Fibroblast of the conjunctiva (primary cell): ENCODE results near the gene HNRNPR.

ENCODE experiments used
- DNase-seq: peaks from one replicate; pipeline ENCODE4 v3.0.0-alpha.2; 2010; ENCODE audit warnings: low read depth

HNRNPR gene

GRCh38 chr1:23368562-23369334 is 24.7 kb upstream of the HNRNPR start:
- DNase-seq: peak; percentile 84

GRCh38 chr1:23367791-23368561 is 23.9 kb upstream of the HNRNPR start:
- peak; percentile 99 for DNase-seq

GRCh38 chr1:23367451-23367790 is 23.3 kb upstream of the HNRNPR start:
- no peak for DNase-seq

GRCh38 chr1:23366598-23366997 is 22.5 kb upstream of the HNRNPR start:
- DNase-seq: no peak

- DNase-seq: no peak
Measured at GRCh38 chr1:23366146-23366545, 22.1 kb upstream of the HNRNPR start.

- no peak for DNase-seq
Measured at GRCh38 chr1:23362218-23362713, 18.2 kb upstream of the HNRNPR start.

- DNase-seq: no peak
Measured at GRCh38 chr1:23358310-23358875, 14.3 kb upstream of the HNRNPR start.

- DNase-seq: no peak
Measured at GRCh38 chr1:23357138-23357908, 13.2 kb upstream of the HNRNPR start.

GRCh38 chr1:23356471-23357137 is 12.5 kb upstream of the HNRNPR start:
- DNase-seq: no peak

- no peak for DNase-seq
Measured at GRCh38 chr1:23354245-23354644, 10.2 kb upstream of the HNRNPR start.

GRCh38 chr1:23352096-23352695 is 8.1 kb upstream of the HNRNPR start:
- DNase-seq: no peak

- no peak for DNase-seq
Measured at GRCh38 chr1:23345920-23346319, 1.8 kb upstream of the HNRNPR start.

GRCh38 chr1:23344987-23345472 is 946 bp upstream of the HNRNPR start:
- no peak for DNase-seq

GRCh38 chr1:23343221-23344110 is 618 bp downstream of the HNRNPR start:
- no peak for DNase-seq

- no peak for DNase-seq
Measured at GRCh38 chr1:23341931-23342692, 2.0 kb downstream of the HNRNPR start.

- no peak for DNase-seq
Measured at GRCh38 chr1:23339632-23340031, 4.5 kb downstream of the HNRNPR start.

GRCh38 chr1:23337869-23338268 is 6.2 kb downstream of the HNRNPR start:
- no peak for DNase-seq

- no peak for DNase-seq
Measured at GRCh38 chr1:23331713-23332112, 12.4 kb downstream of the HNRNPR start.

- no peak for DNase-seq
Measured at GRCh38 chr1:23330846-23331245, 13.2 kb downstream of the HNRNPR start.
